ENCODE measurements around the gene POU2F2.

GRCh38 chr19:42113641-42114348, 18.5 kb downstream of the POU2F2 start:
- TF ChIP-seq EZH2 (IDR thresholded peaks at IDR 0.05) (no peak), FOXP2 (optimal IDR thresholded peaks at IDR 0.05; ENCODE audit: control extremely low read depth, extremely low read length, insufficient read depth) (no peak)
